GM12864 (cell line): ENCODE measurements around the gene PRR22.

Experiments used
- DNase-seq: peaks from one replicate; pipeline ENCODE4 v3.0.0-alpha.2; 2011; ENCODE audit warnings: low read depth
- H3K4me3 ChIP-seq: 2 replicates; pipeline ENCODE4 v1.5.1; 2011; ENCODE audit warnings: mild to moderate bottlenecking, low read depth, low read length, control low read depth
- CTCF ChIP-seq: IDR thresholded peaks from 2 replicates; pipeline ENCODE4 v1.5.1; 2011; ENCODE audit warnings: low read depth, mild to moderate bottlenecking, moderate library complexity, low read length, control low read depth, inconsistent platforms; ENCODE audit errors: missing control alignments

Gene PRR22

GRCh38 chr19:5800361-5801270 is 16.1 kb upstream of the PRR22 start:
- DNase-seq: no peak
- TF ChIP-seq CTCF: no peak
- H3K4me3 ChIP-seq: no peak overlapping the region

GRCh38 chr19:5799247-5800241 is 15.0 kb upstream of the PRR22 start:
- DNase-seq: no peak
- no peak overlapping the region for H3K4me3 ChIP-seq
- no peak for TF ChIP-seq CTCF

GRCh38 chr19:5798244-5798643 is 13.7 kb upstream of the PRR22 start:
- TF ChIP-seq CTCF: no peak
- H3K4me3 ChIP-seq: no peak overlapping the region
- DNase-seq: no peak

- DNase-seq: no peak
- no peak for TF ChIP-seq CTCF
- H3K4me3 ChIP-seq: no peak overlapping the region
These were observed 10.9 kb upstream of the PRR22 start for GRCh38 chr19:5795382-5795919.

GRCh38 chr19:5793188-5793587 is 8.6 kb upstream of the PRR22 start:
- no peak overlapping the region for H3K4me3 ChIP-seq
- no peak for TF ChIP-seq CTCF
- no peak for DNase-seq

GRCh38 chr19:5792224-5792623 is 7.7 kb upstream of the PRR22 start:
- no peak for TF ChIP-seq CTCF
- no peak for DNase-seq
- H3K4me3 ChIP-seq: no peak overlapping the region
